AG09319 (cell line): ENCODE results near the gene LLGL1.

Experiments
- DNase-seq: peaks from one replicate; pipeline ENCODE4 v3.0.0-alpha.2; 2010; ENCODE audit warnings: low read depth; ENCODE audit errors: extremely low read depth
- TF ChIP-seq, protein P1 (sequence below): IDR thresholded peaks from 2 replicates; pipeline ENCODE4 v1.5.1; 2011; ENCODE audit warnings: low read depth, mild to moderate bottlenecking, inconsistent platforms, low read length, moderate library complexity

Gene LLGL1

DNA sequence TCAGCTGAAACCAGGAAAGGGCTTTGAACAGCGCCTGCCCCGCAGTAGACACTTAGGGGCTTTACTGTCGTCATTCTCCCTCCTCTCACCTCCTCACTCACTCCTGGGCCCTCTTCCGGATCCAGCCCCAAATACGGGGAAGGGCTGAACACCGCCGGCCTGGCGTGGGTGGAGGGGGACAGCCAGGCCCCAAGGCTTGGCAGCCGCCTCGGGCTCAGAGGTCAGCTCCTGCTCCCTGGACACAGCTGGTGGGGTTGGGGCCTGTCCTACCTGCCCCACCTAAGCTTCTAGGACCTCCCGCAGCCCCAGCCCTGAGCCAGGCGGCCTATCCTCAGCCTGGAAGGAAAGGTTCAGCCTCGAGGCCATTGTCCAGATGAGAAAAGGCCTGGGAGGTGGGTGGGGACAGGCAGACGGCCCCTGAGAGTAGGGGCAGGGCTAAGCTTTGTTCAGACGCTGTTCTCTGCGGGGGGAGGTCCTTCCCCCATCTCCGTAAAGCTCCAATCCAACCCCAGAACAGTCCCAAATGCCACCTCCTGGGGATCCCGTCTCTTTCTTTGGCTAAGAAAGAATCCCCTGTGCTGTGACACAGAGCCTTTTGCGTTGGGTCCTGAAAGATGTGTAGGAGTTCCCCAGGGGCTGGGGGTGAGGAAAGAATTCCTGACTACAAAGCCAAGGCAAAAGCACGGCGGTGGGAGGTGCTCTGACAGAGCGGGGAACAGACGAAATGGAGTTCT is 881 bp upstream of the LLGL1 start:
- TF ChIP-seq, protein P1, sequence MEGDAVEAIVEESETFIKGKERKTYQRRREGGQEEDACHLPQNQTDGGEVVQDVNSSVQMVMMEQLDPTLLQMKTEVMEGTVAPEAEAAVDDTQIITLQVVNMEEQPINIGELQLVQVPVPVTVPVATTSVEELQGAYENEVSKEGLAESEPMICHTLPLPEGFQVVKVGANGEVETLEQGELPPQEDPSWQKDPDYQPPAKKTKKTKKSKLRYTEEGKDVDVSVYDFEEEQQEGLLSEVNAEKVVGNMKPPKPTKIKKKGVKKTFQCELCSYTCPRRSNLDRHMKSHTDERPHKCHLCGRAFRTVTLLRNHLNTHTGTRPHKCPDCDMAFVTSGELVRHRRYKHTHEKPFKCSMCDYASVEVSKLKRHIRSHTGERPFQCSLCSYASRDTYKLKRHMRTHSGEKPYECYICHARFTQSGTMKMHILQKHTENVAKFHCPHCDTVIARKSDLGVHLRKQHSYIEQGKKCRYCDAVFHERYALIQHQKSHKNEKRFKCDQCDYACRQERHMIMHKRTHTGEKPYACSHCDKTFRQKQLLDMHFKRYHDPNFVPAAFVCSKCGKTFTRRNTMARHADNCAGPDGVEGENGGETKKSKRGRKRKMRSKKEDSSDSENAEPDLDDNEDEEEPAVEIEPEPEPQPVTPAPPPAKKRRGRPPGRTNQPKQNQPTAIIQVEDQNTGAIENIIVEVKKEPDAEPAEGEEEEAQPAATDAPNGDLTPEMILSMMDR, result no peak
- no peak for DNase-seq

DNA sequence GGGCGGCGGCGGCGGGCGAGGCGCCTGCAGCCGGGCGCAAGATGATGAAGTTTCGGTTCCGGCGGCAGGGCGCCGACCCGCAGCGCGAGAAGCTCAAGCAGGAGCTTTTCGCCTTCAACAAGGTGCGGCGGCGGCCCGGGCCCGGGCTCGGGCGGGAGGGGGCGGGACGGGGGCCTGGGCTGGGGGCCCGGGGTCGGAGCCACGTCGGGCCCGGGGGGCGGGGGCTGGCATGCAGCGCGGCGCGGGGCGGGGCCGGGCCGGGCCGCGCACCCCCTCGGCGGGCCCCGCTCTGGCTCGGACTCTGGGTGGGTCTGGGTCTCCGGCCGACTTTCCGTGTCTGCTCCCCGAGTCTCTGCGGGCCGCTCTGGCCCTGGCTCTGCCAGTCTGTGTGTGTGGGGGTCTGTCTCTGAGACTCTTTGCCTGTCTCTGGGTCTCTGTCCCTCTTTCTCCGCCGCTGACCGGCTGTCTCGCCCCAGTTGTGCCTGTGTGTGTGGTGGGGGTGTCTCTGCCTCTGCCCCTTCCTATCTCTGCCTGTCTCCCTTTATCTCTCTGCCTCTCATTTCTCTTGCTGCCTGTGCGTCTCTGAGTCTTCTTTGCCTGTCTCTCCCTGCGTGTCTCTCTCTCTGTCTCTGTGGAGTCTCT is 328 bp downstream of the LLGL1 start:
- no peak for DNase-seq
- TF ChIP-seq, protein P1, result no peak

DNA sequence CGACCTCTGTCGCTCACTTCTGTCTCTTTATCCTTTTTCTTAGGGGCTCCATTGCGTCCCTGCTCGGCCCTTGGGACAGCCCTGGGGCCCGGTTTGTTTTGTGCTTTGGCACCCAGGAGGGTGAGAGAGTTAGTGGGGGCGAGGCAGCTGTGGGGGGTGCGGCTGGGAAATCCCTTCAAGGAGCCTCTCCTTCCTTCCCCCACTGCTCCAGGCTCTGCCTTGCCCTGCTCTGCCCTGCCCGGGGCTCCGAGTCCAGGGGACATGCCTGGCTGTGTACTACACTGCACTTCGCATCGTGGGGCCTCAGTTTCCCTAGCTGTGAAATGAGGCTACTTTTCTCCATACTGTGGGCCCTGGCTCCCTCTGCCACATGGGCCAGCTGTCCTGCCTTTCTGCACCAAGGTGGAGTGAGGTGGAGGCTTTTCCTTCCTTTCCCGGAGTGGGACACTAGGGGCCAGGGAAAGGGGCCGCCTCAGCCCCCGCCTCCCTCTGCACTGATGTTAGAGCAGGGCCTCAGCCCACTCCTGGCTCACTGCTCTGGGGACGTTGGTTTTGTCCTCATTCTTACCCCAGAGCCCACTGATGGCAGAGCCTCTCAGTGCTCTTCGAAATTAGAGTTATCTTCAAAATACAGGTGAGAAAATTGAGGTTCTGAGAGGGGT is 980 bp downstream of the LLGL1 start:
- no peak for DNase-seq
- TF ChIP-seq, protein P1, result no peak

DNA sequence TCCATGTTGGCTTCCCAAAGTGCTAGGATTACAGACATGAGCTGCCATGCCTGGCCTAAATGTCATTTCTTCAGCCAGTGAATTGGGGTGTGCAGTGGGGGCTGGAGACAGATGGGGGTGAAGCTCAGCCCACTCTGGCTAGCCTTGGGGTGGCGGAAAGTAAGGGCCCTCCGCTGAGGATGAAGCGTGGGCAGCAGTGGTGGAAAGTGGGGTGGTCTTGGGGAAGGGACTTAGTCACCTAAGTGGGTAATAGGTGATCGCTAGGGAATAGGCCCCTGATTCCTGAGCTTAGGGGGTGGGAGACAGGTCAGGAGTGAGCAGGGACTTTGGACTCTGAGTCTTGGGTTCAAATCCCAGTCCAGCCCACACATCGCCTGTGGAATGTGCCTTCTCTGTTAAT is 2.2 kb downstream of the LLGL1 start:
- no peak for DNase-seq
- TF ChIP-seq, protein P1, result no peak

DNA sequence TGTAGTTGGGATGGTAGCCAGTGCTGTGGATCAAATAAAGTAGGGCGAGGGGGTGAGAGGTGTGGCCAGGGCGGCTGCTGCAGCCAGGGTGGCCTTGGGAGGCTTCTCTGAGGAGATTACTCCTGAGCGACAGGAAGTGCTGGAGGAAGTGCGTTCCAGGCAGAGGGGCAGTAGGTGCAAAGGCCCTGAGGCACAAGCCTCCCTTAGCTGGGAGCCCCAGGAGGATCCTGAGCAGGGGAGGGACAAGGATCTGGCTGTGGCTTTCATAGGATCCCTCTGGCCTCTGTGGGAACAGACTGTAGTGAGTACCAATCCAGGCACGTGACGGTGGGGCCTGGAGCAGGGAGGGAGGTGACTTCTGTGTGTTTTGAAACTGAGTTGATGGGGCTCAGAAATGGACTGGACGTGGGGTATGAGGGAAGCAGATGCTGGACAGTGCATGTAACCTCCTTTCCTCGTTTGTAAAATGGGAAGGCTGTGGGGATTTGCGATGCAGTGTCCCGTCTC is 2.8 kb downstream of the LLGL1 start:
- no peak for DNase-seq
- TF ChIP-seq, protein P1, result no peak

DNA sequence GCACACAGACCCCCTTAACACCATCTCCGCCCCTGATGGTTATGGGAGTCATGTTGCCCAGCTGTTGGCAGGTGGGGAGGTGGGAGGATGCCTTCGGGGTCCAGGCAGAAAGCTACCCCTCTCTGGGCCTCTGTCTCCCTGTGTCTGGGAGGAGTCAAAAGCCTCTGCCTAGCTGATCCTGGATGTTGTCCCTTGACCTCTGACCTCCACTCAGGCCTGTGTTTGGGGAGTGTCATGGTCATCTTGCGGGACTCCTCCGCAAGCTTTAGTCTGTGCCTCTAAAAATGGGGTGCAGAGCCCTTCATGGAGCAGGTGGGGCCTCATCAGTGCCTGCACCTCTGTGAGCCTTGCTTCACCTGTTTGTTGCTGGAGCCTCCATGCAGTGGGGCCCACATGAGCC is 3.8 kb downstream of the LLGL1 start:
- TF ChIP-seq, protein P1, result no peak
- DNase-seq, result no peak

DNA sequence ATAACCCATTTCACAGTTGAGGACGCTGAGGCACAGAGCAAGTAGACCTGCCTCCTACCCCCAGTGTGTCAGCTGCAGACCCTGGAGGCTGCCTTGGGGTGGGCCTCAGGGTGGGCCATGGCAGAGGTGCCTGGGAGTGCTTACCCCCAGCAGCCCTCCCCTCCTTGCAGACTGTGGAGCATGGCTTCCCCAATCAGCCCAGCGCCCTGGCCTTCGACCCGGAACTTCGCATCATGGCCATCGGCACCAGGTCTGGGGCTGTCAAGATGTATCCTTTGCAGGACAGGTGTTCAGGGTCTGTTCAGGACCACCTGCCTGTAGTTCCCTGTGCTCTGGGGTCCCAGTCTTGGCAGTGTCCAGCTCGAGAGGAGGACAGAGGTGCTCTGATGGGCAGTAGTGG is 4.3 kb downstream of the LLGL1 start:
- DNase-seq, result no peak
- TF ChIP-seq, protein P1, result no peak
